K562 (cell line): ENCODE measurements around the gene SKIC8. TPM values are rescaled to one million over a fixed set of nuclear protein-coding genes. Genes with fewer than 3 reads are reported as not detected.

Experiments used
- ARID1B ChIP-seq: fragments of 450-650 bp; IDR thresholded peaks from 2 replicates; pipeline ENCODE4 v1.6.1; 2016; ENCODE audit warnings: antibody characterized with exemption, mild to moderate bottlenecking, inconsistent platforms
- CC2D1A ChIP-seq: fragments of 450-650 bp; IDR thresholded peaks from 2 replicates; pipeline ENCODE4 v1.6.1; 2017; ENCODE audit warnings: mild to moderate bottlenecking
- CEBPG ChIP-seq, 3 experiments: fragments of 200-800 bp in 1 of 3; sonication (Bioruptor generic) in 1 of 3; sonication (generic) in 1 of 3; formaldehyde crosslinking in 1 of 3; IDR thresholded peaks in 2 of 3; conservative IDR thresholded peaks in 1 of 3; 2 replicates each; pipeline versions ENCODE4 v1.6.1 to v1.8.0; 2016 to 2022; ENCODE audit warnings: missing compliant biosample characterization in 2 of 3, missing genetic modification characterization in 2 of 3, mild to moderate bottlenecking in 1 of 3, missing genetic modification reagents in 1 of 3
- FOSL1 ChIP-seq: fragments of 200-800 bp; sonication (Bioruptor generic); conservative IDR thresholded peaks from 2 replicates; pipeline ENCODE4 v1.6.1; 2016; ENCODE audit warnings: missing genetic modification characterization, missing compliant biosample characterization
- FOXP4 ChIP-seq: sonication (generic); formaldehyde crosslinking; IDR thresholded peaks from 2 replicates; pipeline ENCODE4 v1.8.0; 2022; ENCODE audit warnings: mild to moderate bottlenecking, missing genetic modification reagents, borderline replicate concordance
- HDAC3 ChIP-seq: fragments of 450-650 bp; IDR thresholded peaks from 2 replicates; pipeline ENCODE4 v1.6.1; 2018; ENCODE audit warnings: borderline replicate concordance, mild to moderate bottlenecking, moderate library complexity; ENCODE audit not compliant: partially characterized antibody
- KAT8 ChIP-seq: fragments of 450-650 bp; IDR thresholded peaks from 2 replicates; pipeline ENCODE4 v1.6.1; 2016; ENCODE audit warnings: low read depth, mild to moderate bottlenecking
- MAFK ChIP-seq: IDR thresholded peaks from 2 replicates; pipeline ENCODE4 v1.6.1; 2011; ENCODE audit warnings: low read length, improper control_type of control experiment
- NR1H2 ChIP-seq: sonication (generic); formaldehyde crosslinking; IDR thresholded peaks from 2 replicates; pipeline ENCODE4 v1.4.0; 2020; ENCODE audit warnings: mild to moderate bottlenecking, missing genetic modification reagents
- RCOR1 ChIP-seq, 2 experiments: IDR thresholded peaks; 2 replicates each; pipeline ENCODE4 v1.6.1; 2012; ENCODE audit warnings: low read depth in 2 of 2, low read length in 2 of 2, borderline replicate concordance in 1 of 2, improper control_type of control experiment in 1 of 2
- SAFB2 ChIP-seq: fragments of 200-400 bp; formaldehyde crosslinking; IDR thresholded peaks from 2 replicates; pipeline ENCODE4 v1.6.1; 2018; ENCODE audit warnings: borderline replicate concordance, low read length, low read depth, moderate library complexity; ENCODE audit not compliant: severe bottlenecking
- SIN3A ChIP-seq, 2 experiments: fragments of 150-350 bp in 1 of 2; IDR thresholded peaks; 2 replicates each; pipeline ENCODE4 v1.6.1; 2011 to 2016; ENCODE audit warnings: borderline replicate concordance in 2 of 2, low read depth in 2 of 2, low read length in 2 of 2, mild to moderate bottlenecking in 2 of 2, moderate library complexity in 2 of 2; ENCODE audit not compliant: control insufficient read depth in 1 of 2
- SP1 ChIP-seq: sonication (generic); formaldehyde crosslinking; IDR thresholded peaks from 2 replicates; pipeline ENCODE4 v1.8.1; 2022; ENCODE audit warnings: mild to moderate bottlenecking, missing genetic modification reagents
- STAT5B ChIP-seq: fragments of 250-450 bp; sonication (Bioruptor Pico); IDR thresholded peaks from 2 replicates; pipeline ENCODE4 v1.8.0; 2021; ENCODE audit warnings: mild to moderate bottlenecking, inconsistent platforms
- TRIM28 ChIP-seq: fragments of 450-650 bp; IDR thresholded peaks from 2 replicates; pipeline ENCODE4 v1.6.1; 2017
- YBX1 ChIP-seq: fragments of 450-650 bp; IDR thresholded peaks from 2 replicates; pipeline ENCODE4 v1.7.1; 2016; ENCODE audit warnings: mild to moderate bottlenecking
- ZNF511 ChIP-seq: sonication (generic); formaldehyde crosslinking; IDR thresholded peaks from 2 replicates; pipeline ENCODE4 v1.8.0; 2022; ENCODE audit warnings: mild to moderate bottlenecking, missing genetic modification reagents
- ZNF764 ChIP-seq: fragments of 250-450 bp; sonication (Bioruptor Pico); IDR thresholded peaks from 2 replicates; pipeline ENCODE4 v1.4.0; 2020; ENCODE audit warnings: low read depth, mild to moderate bottlenecking, moderate library complexity
- ZSCAN32 ChIP-seq: fragments of 450-650 bp; formaldehyde crosslinking; IDR thresholded peaks from 2 replicates; pipeline ENCODE4 v1.4.0; 2020; ENCODE audit warnings: mild to moderate bottlenecking, moderate library complexity
- polyA plus RNA-seq, 8 experiments: library from polyadenylated mRNA; depleted of rRNA in 4 of 8; stranded (reverse) in 5 of 8; unstranded in 3 of 8; fragments of >200 nt; fragmentation: Nextera tagmentation in 2 of 8; fragmentation: Illumina TruSeq in 1 of 8; extraction: Ambion mirVana in 2 of 8; extraction: Trizol in 1 of 8; gene quantifications; 2 replicates each; pipeline versions ENCODE4 v1.2.1 to v1.2.3, GENCODE V29; 2011 to 2014; ENCODE audit warnings: inconsistent platforms in 1 of 8, missing spikeins in 1 of 8
- total RNA-seq, 7 experiments: library from RNA; depleted of rRNA in 6 of 7; stranded (reverse); fragments of >200 nt in 6 of 7; fragmentation: Illumina TruSeq in 2 of 7; extraction: Trizol in 2 of 7; gene quantifications; 2 replicates each; pipeline versions ENCODE4 v1.2.1 to v1.2.3, GENCODE V29; 2011 to 2021; ENCODE audit warnings: low replicate concordance in 1 of 7
- TF ChIP-seq, protein P1 (sequence below): IDR thresholded peaks from 2 replicates; pipeline ENCODE4 v1.6.1; 2012; ENCODE audit warnings: low read depth, low read length, improper control_type of control experiment, borderline replicate concordance
- TF ChIP-seq, protein P2 (sequence below), 2 experiments: fragments of 450-650 bp in 1 of 2; IDR thresholded peaks; 2 replicates each; pipeline ENCODE4 v1.6.1; 2011 to 2017; ENCODE audit warnings: low read depth in 2 of 2, antibody characterized with exemption in 1 of 2, borderline replicate concordance in 1 of 2, low read length in 1 of 2, mild to moderate bottlenecking in 1 of 2, mixed read lengths in 1 of 2; ENCODE audit not compliant: control insufficient read depth in 1 of 2

Gene SKIC8
- total and polyA plus RNA-seq, 9 of the 15 experiments (the other 6 are each of a cell fraction or from before 2014, with no cell fraction given), result 79.5 to 389 (median 146) TPM

DNA sequence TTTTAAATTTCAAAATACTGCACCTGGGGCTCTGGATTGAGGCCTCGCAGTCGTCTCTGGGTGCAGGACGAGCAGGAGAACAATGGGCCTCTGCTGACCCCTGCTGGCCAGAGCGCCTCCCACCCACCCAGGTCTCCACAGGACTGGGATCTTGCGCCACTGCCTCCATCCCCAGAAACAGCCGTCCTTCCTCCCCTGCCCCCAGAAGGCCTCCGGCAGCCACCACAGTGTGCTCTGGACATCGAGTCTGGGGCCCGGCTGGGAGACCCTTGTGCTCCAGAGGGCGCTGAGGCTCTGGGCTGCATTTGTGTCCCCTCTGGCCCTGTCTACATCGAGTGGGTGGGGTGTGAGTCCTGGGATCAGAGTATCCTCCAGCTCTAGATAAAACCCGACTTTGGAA is 58.4 kb downstream of the SKIC8 start (continued):
- TF ChIP-seq, protein P1, sequence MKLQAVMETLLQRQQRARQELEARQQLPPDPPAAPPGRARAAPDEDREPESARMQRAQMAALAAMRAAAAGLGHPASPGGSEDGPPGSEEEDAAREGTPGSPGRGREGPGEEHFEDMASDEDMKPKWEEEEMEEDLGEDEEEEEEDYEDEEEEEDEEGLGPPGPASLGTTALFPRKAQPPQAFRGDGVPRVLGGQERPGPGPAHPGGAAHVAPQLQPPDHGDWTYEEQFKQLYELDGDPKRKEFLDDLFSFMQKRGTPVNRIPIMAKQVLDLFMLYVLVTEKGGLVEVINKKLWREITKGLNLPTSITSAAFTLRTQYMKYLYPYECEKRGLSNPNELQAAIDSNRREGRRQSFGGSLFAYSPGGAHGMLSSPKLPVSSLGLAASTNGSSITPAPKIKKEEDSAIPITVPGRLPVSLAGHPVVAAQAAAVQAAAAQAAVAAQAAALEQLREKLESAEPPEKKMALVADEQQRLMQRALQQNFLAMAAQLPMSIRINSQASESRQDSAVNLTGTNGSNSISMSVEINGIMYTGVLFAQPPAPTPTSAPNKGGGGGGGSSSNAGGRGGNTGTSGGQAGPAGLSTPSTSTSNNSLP, result no peak
- TF ChIP-seq STAT5B (CRISPR knock-in tag), result no peak
- 0 out of 2 replicates have a peak, but pooled peaks have one; percentile 20 for TF ChIP-seq SP1 (CRISPR knock-in tag)
- TF ChIP-seq ZNF764 (CRISPR knock-in tag), result no peak
- TF ChIP-seq KAT8, result no peak
- no peak for TF ChIP-seq FOSL1 (tag)
- TF ChIP-seq ARID1B, result no peak
- TF ChIP-seq NR1H2 (CRISPR knock-in tag), result no peak
- TF ChIP-seq SAFB2, result no peak
- TF ChIP-seq FOXP4, result no peak
- peak; percentile 56; the same call in 1 of the 2 replicates for TF ChIP-seq CEBPG (CRISPR knock-in tag; IDR thresholded peaks at IDR 0.05)
- no peak; a peak in 1 of 4 replicates for TF ChIP-seq CEBPG (tag; conservative IDR thresholded peaks at IDR 0.05 in 1 of 2, IDR thresholded peaks at IDR 0.05 in 1 of 2)
- no peak for TF ChIP-seq SIN3A (IDR thresholded peaks at IDR 0.05; ENCODE audit: borderline replicate concordance in 2 of 2, control insufficient read depth in 1 of 2, low read depth in 2 of 2, low read length in 2 of 2)
- TF ChIP-seq RCOR1 (IDR thresholded peaks at IDR 0.05; ENCODE audit: borderline replicate concordance in 1 of 2, low read depth in 2 of 2, low read length in 2 of 2), result peak in 1 of 2 experiments; percentile 64; a peak in 1 of 4 replicates
- TF ChIP-seq, protein P2, sequence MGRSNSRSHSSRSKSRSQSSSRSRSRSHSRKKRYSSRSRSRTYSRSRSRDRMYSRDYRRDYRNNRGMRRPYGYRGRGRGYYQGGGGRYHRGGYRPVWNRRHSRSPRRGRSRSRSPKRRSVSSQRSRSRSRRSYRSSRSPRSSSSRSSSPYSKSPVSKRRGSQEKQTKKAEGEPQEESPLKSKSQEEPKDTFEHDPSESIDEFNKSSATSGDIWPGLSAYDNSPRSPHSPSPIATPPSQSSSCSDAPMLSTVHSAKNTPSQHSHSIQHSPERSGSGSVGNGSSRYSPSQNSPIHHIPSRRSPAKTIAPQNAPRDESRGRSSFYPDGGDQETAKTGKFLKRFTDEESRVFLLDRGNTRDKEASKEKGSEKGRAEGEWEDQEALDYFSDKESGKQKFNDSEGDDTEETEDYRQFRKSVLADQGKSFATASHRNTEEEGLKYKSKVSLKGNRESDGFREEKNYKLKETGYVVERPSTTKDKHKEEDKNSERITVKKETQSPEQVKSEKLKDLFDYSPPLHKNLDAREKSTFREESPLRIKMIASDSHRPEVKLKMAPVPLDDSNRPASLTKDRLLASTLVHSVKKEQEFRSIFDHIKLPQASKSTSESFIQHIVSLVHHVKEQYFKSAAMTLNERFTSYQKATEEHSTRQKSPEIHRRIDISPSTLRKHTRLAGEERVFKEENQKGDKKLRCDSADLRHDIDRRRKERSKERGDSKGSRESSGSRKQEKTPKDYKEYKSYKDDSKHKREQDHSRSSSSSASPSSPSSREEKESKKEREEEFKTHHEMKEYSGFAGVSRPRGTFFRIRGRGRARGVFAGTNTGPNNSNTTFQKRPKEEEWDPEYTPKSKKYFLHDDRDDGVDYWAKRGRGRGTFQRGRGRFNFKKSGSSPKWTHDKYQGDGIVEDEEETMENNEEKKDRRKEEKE (IDR thresholded peaks at IDR 0.05; ENCODE audit: borderline replicate concordance in 1 of 2, control insufficient read depth in 1 of 2, low read depth in 2 of 2, low read length in 1 of 2), result no peak
- TF ChIP-seq ZSCAN32 (CRISPR knock-in tag), result no peak
- no peak for TF ChIP-seq MAFK
- TF ChIP-seq YBX1, result no peak
- no peak for TF ChIP-seq HDAC3
- TF ChIP-seq TRIM28, result no peak
- TF ChIP-seq CC2D1A, result peak; percentile 68; the same call in 1 of the 2 replicates
- no peak for TF ChIP-seq ZNF511 (CRISPR knock-in tag)
